AG09319 (cell line): Measurements from ENCODE around the gene UBE2N.
A peak's percentile ranks its signal among the peaks of the same experiment; 100 is the strongest.

Experiments
- DNase-seq: peaks from one replicate; pipeline ENCODE4 v3.0.0-alpha.2; 2010; ENCODE audit warnings: low read depth; ENCODE audit errors: extremely low read depth
- TF ChIP-seq, protein P1 (sequence below): IDR thresholded peaks from 2 replicates; pipeline ENCODE4 v1.5.1; 2011; ENCODE audit warnings: low read depth, mild to moderate bottlenecking, inconsistent platforms, low read length, moderate library complexity

The UBE2N gene, protein sequence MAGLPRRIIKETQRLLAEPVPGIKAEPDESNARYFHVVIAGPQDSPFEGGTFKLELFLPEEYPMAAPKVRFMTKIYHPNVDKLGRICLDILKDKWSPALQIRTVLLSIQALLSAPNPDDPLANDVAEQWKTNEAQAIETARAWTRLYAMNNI

DNA sequence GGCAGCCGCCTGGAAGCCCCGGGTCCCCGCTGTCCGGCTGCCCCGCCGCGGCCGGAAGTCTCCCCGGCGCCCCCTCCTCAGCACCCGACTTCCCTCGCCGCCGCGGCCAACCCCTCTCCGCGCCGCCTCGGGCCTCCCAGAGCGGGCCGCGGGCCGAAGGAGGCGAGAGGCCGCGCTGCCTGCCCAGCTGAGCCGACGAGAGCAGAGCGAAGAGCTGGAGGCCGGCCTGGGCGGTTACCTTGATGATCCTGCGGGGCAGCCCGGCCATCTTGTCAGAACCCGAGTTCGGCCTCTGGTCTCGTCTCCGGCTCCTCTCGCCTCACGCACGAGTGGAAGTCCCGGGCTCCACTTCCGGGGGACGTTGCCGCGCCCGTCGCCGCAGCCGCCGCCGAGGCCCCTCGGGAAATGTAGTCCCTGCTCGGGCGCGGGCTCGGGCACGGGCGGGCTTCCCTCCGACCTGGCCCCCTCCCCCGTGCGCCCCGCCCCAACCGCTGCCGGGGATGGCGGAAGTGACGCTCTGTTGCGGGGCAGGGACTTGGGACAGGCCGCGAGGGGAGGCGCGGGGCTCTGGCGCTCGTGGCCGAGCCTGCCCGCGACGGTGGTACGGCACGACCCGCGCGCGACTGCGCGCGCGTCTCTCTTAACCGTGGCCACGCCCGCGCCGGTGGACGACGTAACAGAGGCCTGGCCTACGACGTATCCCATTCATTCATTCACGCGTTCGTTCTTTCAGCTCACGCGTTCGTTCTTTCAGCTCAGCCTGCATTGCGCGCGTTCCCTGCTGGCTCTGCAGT lies at the start of gene UBE2N:
Gene UBE2N (minus strand): TSS at position 331 of the 794 bp plus-strand sequence. CDS start 63 bp downstream, at position 268.
- TF ChIP-seq, protein P1, sequence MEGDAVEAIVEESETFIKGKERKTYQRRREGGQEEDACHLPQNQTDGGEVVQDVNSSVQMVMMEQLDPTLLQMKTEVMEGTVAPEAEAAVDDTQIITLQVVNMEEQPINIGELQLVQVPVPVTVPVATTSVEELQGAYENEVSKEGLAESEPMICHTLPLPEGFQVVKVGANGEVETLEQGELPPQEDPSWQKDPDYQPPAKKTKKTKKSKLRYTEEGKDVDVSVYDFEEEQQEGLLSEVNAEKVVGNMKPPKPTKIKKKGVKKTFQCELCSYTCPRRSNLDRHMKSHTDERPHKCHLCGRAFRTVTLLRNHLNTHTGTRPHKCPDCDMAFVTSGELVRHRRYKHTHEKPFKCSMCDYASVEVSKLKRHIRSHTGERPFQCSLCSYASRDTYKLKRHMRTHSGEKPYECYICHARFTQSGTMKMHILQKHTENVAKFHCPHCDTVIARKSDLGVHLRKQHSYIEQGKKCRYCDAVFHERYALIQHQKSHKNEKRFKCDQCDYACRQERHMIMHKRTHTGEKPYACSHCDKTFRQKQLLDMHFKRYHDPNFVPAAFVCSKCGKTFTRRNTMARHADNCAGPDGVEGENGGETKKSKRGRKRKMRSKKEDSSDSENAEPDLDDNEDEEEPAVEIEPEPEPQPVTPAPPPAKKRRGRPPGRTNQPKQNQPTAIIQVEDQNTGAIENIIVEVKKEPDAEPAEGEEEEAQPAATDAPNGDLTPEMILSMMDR = no peak
- peak; percentile 87 for DNase-seq

DNA sequence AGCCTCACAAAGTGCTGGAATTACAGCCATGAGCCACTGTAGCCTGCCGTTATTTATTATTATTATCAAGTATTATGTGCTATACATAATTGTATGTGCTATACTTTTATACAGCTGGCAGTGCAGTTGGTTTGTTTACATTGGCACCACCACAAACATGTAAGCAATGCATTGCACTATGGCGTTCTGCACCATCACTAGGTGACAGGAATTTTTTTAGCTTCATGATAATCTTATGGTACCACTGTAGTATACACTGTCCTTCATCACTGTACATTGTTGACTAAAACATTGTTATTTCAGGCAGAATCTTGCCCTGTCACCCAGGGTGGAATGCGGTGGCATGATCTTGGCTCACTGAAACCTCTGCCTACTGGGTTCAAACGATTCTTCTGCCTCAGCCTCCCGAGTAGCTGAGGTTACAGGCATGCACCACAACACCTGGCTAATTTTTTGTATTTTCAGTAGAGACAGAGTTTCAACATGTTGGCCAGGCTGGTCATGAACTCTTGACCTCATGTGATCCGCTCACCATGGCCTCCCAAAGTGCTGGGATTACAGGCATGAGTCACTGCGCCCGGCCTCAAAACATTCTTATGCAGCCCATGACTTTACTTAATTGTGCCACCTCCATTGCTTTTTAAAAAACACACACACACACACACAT lies 42.7 kb upstream of the UBE2N start:
- TF ChIP-seq, protein P1 = no peak
- DNase-seq = no peak

DNA sequence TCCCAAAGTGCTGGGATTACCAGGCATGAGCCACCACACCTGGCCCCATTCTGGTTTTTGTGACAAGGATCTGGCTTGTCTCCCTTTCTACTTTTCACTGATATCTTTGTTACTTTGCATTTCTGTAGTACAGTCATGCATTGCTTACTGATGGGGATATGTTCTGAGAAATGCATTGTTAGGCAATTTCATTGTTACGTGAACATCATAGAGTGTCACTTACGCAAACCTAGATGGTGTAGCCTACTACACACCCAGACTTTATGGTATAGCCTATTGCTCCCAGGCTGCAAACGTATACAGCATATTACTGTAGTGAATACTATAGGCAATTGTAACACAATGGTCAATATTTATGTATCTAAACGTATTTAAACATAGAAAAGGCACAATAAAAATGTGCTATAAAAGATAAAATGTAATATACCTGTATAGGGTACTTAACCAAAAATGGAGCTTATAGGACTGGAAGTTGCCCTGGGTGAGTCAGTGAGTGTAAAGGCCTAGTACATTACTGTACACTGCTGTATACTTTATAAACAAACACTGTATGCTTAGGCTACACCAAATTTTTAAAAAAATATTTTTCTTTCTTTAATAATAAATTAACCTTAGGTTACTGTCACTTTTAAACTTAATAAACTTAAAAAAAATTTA lies 41.5 kb upstream of the UBE2N start:
- no peak for DNase-seq
- TF ChIP-seq, protein P1 = no peak

DNA sequence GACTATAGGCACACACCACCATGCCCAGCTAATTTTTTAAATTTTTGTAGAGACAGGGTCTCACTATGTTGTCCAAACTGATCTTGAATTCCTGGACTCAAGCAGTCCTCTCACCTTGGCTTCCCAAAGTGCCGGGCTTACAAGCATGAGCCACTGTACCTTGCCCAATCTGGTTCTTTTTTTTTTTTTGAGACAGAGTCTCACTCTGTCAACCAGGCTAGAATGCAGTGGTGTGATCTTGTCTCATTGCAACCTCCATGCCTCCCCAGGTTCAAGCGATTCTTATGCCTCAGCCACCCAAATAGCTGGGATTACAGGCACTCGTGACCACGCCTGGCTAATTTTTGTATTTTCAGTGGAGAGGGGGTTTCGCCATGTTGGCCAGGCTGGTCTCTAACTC lies 41.0 kb upstream of the UBE2N start:
- TF ChIP-seq, protein P1 = no peak

DNA sequence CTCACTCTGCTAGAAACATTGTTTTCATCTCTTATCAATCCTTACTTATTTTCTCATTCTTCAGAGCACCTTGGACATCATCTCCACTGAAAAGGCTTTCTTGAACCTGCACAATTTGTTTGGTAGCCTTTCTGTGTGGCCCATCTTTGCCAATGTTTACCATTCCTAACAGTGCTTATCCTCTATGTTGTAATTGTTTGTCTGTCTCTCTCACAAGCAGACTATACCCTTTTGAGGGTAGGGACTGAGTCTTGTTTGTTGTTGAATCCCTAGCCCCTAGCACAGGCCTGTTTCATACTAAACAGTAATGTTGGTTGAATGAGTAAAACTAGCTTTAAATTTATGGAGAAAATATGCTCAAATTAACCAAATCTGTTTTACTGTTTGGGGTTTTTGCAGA lies 34.8 kb upstream of the UBE2N start:
- TF ChIP-seq, protein P1 = no peak
- DNase-seq = no peak

More for the DNA sequence above, 41.0 kb upstream of the UBE2N start:
- no peak for DNase-seq

DNA sequence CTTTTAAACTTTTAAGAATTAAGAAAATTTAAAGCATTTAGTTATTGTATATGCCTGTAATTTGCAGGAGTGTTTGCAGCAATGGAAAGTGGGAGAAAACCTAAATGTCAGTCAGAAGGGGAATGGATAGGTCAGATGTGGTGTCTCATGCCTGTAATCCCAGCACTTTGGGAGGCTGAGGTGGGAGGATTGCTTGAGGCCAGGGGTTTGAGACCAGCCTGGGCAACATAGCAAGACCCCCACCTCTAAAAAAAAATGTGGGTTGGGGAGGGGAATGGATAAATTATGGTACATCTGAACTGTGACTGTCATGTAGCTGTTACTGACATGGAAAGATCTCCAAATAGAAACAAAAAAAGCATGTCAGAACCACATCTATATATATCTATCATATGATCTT lies 27.6 kb upstream of the UBE2N start:
- TF ChIP-seq, protein P1 = no peak
- no peak for DNase-seq

DNA sequence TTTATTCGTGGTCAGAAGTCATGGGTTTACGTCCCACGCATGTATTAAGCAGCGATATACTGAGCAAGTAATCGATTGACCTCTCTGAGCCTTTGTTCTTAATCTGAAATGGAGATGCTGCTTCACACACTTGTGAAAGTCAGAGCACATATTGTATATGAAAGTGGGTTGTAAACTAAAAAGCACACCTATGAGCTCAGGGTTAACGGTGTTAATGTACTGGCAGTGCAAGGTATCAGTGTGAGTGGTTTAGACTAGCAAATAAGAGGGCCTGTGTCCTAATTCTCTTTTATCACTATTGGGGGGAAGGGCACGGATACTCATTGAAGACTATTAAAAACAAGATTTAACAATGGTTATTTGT lies 26.2 kb upstream of the UBE2N start:
- TF ChIP-seq, protein P1 = no peak
- DNase-seq = no peak
